HCT116 (cell line): Measurements from ENCODE around the gene GDAP1L1. TPM values are rescaled to one million over a fixed set of nuclear protein-coding genes. Genes with fewer than 3 reads are reported as not detected.

Experiments
- ATAC-seq: fragments of 200-7000 bp; cut with Tn5 transposase; 2 replicates; pipeline ENCODE4 v1.9.1; 2020; ENCODE audit warnings: mild to moderate bottlenecking, moderate library complexity
- BruUV-seq: library from RNA; stranded (reverse); fragments of 400-500 nt; replicated peaks from 2 replicates; lab custom pipeline; 2021; lab: Mats Ljungman, UMichigan
- CTCF ChIA-PET: fragments of 300-600 bp; sonication (Branson Sonifier 250); formaldehyde crosslinking; loops from one replicate; lab custom pipeline; 2021; ENCODE audit warnings: antibody characterized with exemption; lab: Charles Lee
- POLR2A ChIA-PET: fragments of 300-600, 350-600 bp; sonication (Branson Sonifier 250); formaldehyde crosslinking; loops from one replicate; lab custom pipeline; 2021; ENCODE audit warnings: antibody characterized with exemption; lab: Charles Lee
- RAD21 ChIA-PET, 2 experiments: fragments of 300-600 bp; sonication (Branson Sonifier 250); formaldehyde crosslinking; loops; one replicate each; lab custom pipeline; 2023; ENCODE audit warnings: low total read pairs in 2 of 2; ENCODE audit not compliant: uncharacterized antibody in 2 of 2, unreplicated experiment in 2 of 2, low non-redundant PET in 1 of 2; lab: Charles Lee
- DNase-seq: peaks from one replicate; pipeline ENCODE4 v3.0.0-alpha.2; 2010; ENCODE audit warnings: low read depth, low spot score
- H2AFZ ChIP-seq: fragments of 200-600 bp; shearing (Covaris generic), sonication (generic); 2 replicates; pipeline ENCODE4 v1.6.1; 2017; ENCODE audit warnings: low read depth, mixed run types, mixed read lengths, antibody characterized with exemption, low read length; ENCODE audit not compliant: poor library complexity, severe bottlenecking
- H3K27ac ChIP-seq: 2 replicates; pipeline ENCODE4 v1.5.1; 2012; ENCODE audit warnings: low read depth, low read length
- H3K27me3 ChIP-seq: fragments of 200-600 bp; sonication (generic); 2 replicates; pipeline ENCODE4 v1.6.1; 2016; ENCODE audit warnings: mixed run types, low read length, mixed read lengths; ENCODE audit not compliant: insufficient read depth
- H3K36me3 ChIP-seq, 2 experiments: fragments of 200-500 bp in 1 of 2; fragments of 200-600 bp in 1 of 2; sonication (Bioruptor generic) in 1 of 2; sonication (generic) in 1 of 2; 2 replicates each; pipeline versions ENCODE4 v1.5.1 to v1.6.1; 2014 to 2016; ENCODE audit warnings: low read length in 2 of 2, inconsistent platforms in 1 of 2, mixed read lengths in 1 of 2, mixed run types in 1 of 2; ENCODE audit not compliant: insufficient read depth in 2 of 2, control insufficient read depth in 1 of 2
- H3K4me1 ChIP-seq, 2 experiments: fragments of 200-600 bp in 1 of 2; sonication (generic) in 1 of 2; 2 replicates each; pipeline versions ENCODE4 v1.5.1 to v1.6.1; 2012 to 2017; ENCODE audit warnings: low read length in 2 of 2, inconsistent platforms in 1 of 2, mild to moderate bottlenecking in 1 of 2, mixed read lengths in 1 of 2, mixed run types in 1 of 2, moderate library complexity in 1 of 2; ENCODE audit not compliant: insufficient read depth in 2 of 2, control insufficient read depth in 1 of 2
- H3K4me2 ChIP-seq: fragments of 200-600 bp; sonication (generic); 2 replicates; pipeline ENCODE4 v1.6.1; 2017; ENCODE audit warnings: mixed run types, low read length, mixed read lengths
- H3K4me3 ChIP-seq, 2 experiments: fragments of 200-600 bp in 1 of 2; sonication (generic) in 1 of 2; replicated peaks in 1 of 2; 2 replicates each; pipeline ENCODE4 v1.5.1; 2011 to 2016; ENCODE audit warnings: low read length in 2 of 2, control low read depth in 1 of 2, low read depth in 1 of 2, mild to moderate bottlenecking in 1 of 2, mixed read lengths in 1 of 2, mixed run types in 1 of 2
- H3K79me2 ChIP-seq: fragments of 200-600 bp; sonication (generic); 2 replicates; pipeline ENCODE4 v1.6.1; 2017; ENCODE audit warnings: mild to moderate bottlenecking, mixed run types, low read length, moderate library complexity, mixed read lengths; ENCODE audit not compliant: insufficient read depth
- H3K9ac ChIP-seq: fragments of 200-600 bp; sonication (generic); 2 replicates; pipeline ENCODE4 v1.6.1; 2016; ENCODE audit warnings: low read length, mixed read lengths
- H3K9me2 ChIP-seq: fragments of 200-600 bp; sonication (generic), shearing (Covaris generic); 2 replicates; pipeline ENCODE4 v1.6.1; 2017; ENCODE audit warnings: mixed run types, mild to moderate bottlenecking, moderate library complexity; ENCODE audit not compliant: insufficient read depth
- H3K9me3 ChIP-seq, 2 experiments: fragments of 200-500 bp in 1 of 2; fragments of 200-600 bp in 1 of 2; sonication (Bioruptor generic) in 1 of 2; sonication (generic) in 1 of 2; 2 replicates each; pipeline ENCODE4 v1.6.1; 2014 to 2017; ENCODE audit warnings: low read length in 2 of 2, mixed read lengths in 2 of 2, inconsistent platforms in 1 of 2, low read depth in 1 of 2, mild to moderate bottlenecking in 1 of 2, mixed run types in 1 of 2, moderate library complexity in 1 of 2; ENCODE audit not compliant: control insufficient read depth in 1 of 2, insufficient read depth in 1 of 2
- H4K20me1 ChIP-seq: fragments of 200-600 bp; sonication (generic), shearing (Covaris generic); 2 replicates; pipeline ENCODE4 v1.6.1; 2017; ENCODE audit warnings: mixed run types, mild to moderate bottlenecking, moderate library complexity; ENCODE audit not compliant: insufficient read depth
- ATF3 ChIP-seq: IDR thresholded peaks from 2 replicates; pipeline ENCODE4 v1.6.1; 2012
- CBX3 ChIP-seq: IDR thresholded peaks from 2 replicates; pipeline ENCODE4 v1.6.1; 2012; ENCODE audit warnings: low read depth
- CTCF ChIP-seq, 3 experiments: fragments of 200-600 bp in 1 of 3; sonication (generic) in 1 of 3; IDR thresholded peaks in 2 of 3; conservative IDR thresholded peaks in 1 of 3; 2 replicates each; pipeline ENCODE4 v1.5.1; 2012 to 2017; ENCODE audit warnings: low read depth in 2 of 3, low read length in 2 of 3, antibody characterized with exemption in 1 of 3, borderline replicate concordance in 1 of 3, control low read depth in 1 of 3, mild to moderate bottlenecking in 1 of 3, mixed read lengths in 1 of 3, mixed run types in 1 of 3, moderate library complexity in 1 of 3; ENCODE audit not compliant: insufficient read depth in 1 of 3
- EGR1 ChIP-seq: IDR thresholded peaks from 2 replicates; pipeline ENCODE4 v1.6.1; 2012; ENCODE audit warnings: low read depth
- ELF1 ChIP-seq: IDR thresholded peaks from 2 replicates; pipeline ENCODE4 v1.6.1; 2012; ENCODE audit warnings: low read depth, borderline replicate concordance
- EZH2 ChIP-seq: fragments of 200-600 bp; sonication (generic); IDR thresholded peaks from 2 replicates; pipeline ENCODE4 v1.6.1; 2017; ENCODE audit warnings: antibody characterized with exemption, mixed run types
- EZH2phosphoT487 ChIP-seq: fragments of 200-600 bp; IDR thresholded peaks from 2 replicates; pipeline ENCODE4 v1.6.1; 2018; ENCODE audit warnings: antibody characterized with exemption, borderline replicate concordance
- FOSL1 ChIP-seq: IDR thresholded peaks from 2 replicates; pipeline ENCODE4 v1.6.1; 2012; ENCODE audit warnings: low read depth
- JUND ChIP-seq: IDR thresholded peaks from 2 replicates; pipeline ENCODE4 v1.6.1; 2012
- POLR2A ChIP-seq: IDR thresholded peaks from 2 replicates; pipeline ENCODE4 v1.7.0; 2011; ENCODE audit warnings: borderline replicate concordance; ENCODE audit not compliant: insufficient read depth, insufficient read length; ENCODE audit errors: extremely low read depth
- POLR2AphosphoS5 ChIP-seq: IDR thresholded peaks from 2 replicates; pipeline ENCODE4 v1.6.1; 2011; ENCODE audit warnings: mild to moderate bottlenecking, low read depth, low read length, moderate library complexity
- RAD21 ChIP-seq: IDR thresholded peaks from 2 replicates; pipeline ENCODE4 v1.6.1; 2012; ENCODE audit warnings: low read depth, mild to moderate bottlenecking
- SIN3A ChIP-seq: IDR thresholded peaks from 2 replicates; pipeline ENCODE4 v1.6.1; 2012; ENCODE audit warnings: low read depth
- SP1 ChIP-seq: IDR thresholded peaks from 2 replicates; pipeline ENCODE4 v1.6.1; 2012; ENCODE audit warnings: low read depth
- SRF ChIP-seq: IDR thresholded peaks from 2 replicates; pipeline ENCODE4 v1.6.1; 2012; ENCODE audit warnings: low read depth
- TCF7L2 ChIP-seq: IDR thresholded peaks from 2 replicates; pipeline ENCODE4 v1.7.0; 2011; ENCODE audit warnings: borderline replicate concordance, inconsistent platforms; ENCODE audit not compliant: insufficient read depth, insufficient read length; ENCODE audit errors: extremely low read depth
- YY1 ChIP-seq: IDR thresholded peaks from 2 replicates; pipeline ENCODE4 v1.6.1; 2011; ENCODE audit warnings: low read length, low read depth, moderate library complexity, mild to moderate bottlenecking; ENCODE audit not compliant: insufficient replicate concordance; ENCODE audit errors: extremely low read depth
- ZFX ChIP-seq: fragments of 450-650 bp; IDR thresholded peaks from 2 replicates; pipeline ENCODE4 v1.6.1; 2017
- intact Hi-C: fragments of 100-400 bp; cut with micrococcal nuclease; formaldehyde crosslinking; loops from 2 replicates; pipeline ENCODE4 v1.10.0; 2022
- total RNA-seq: library from RNA; stranded (reverse); gene quantifications from one replicate; pipeline ENCODE4 v1.2.1, GENCODE V29; 2021; ENCODE audit not compliant: unreplicated experiment
- TF ChIP-seq, protein P1 (sequence below): IDR thresholded peaks from 2 replicates; pipeline ENCODE4 v1.6.1; 2012
- TF ChIP-seq, protein P2 (sequence below): IDR thresholded peaks from 2 replicates; pipeline ENCODE4 v1.6.1; 2011; ENCODE audit warnings: mild to moderate bottlenecking, low read length, moderate library complexity; ENCODE audit not compliant: insufficient replicate concordance; ENCODE audit errors: extremely low read depth

Gene GDAP1L1
- total RNA-seq, 1 experiment from 2014 or later, result not detected

DNA sequence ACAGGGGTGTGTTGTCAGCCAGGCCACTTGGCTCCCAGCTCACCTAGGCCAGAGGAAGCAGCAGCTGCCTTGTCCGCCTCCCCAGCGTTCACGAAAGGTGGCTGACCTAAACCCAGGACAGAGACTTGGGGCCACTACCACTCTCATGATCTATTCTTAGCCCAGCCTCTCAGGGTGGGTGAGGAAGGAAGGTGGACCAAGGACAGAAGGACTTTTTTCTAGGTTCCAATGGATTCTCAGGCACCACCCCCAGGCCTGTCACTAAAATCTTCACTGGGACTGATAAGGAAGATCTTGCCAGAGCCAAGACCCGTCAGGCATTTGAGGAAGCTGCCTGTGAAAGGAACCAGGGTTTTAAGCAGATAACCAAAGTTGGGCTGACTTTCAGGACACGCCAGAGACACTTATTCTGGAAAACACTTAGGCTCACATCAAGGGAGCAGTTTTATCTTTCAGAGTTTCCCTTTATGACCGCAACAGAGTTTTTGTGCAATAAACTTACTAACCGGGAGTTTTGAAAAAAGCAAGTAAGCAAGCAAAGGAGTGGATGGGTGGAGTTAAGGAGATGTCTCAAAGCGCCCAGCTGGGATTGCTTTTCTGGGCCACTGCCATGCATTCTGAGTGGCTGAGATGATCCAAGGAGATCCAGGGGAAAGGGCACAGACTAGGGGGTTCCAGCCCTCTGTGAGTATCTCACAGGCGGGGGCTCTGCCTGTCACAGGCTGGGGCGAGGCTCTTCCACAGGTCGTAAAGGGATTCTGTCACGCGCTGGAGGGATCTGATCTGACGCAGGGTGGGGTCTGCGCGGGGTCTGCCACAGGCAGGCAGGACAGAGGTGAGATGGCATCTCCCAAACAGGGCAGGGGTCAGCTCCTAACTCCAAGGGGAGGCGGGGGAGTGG is 62.9 kb downstream of the GDAP1L1 start:
- Histone ChIP-seq H3K9ac (peak overlapping the region; percentile 76), H3K4me2 (peak overlapping the region; percentile 95), H3K27me3 (no peaks in the 10 kb centered on the region), H3K4me1 (peaks cover 8 to 13% of the 10 kb centered on the region in 2 experiments; a peak in 3 of 4 replicates), H4K20me1 (no peaks in the 10 kb centered on the region), H3K36me3 (no peaks in the 10 kb centered on the region), H3K9me2 (no peaks in the 10 kb centered on the region), H3K79me2 (peaks cover 14% of the 10 kb centered on the region; the same call in 1 of the 2 replicates), H2AFZ (no peak overlapping the region), H3K4me3 (peak overlapping the region; percentile 93 to 98), H3K9me3 (no peaks in the 10 kb centered on the region), H3K27ac (peak overlapping the region; percentile 54; the same call in 1 of the 2 replicates)
- DNase-seq (no peak), ATAC-seq (no peak)
- intact Hi-C loops, result loop anchor here (2.0 to 10.0 kb wide), 2 partner anchors 155 to 193 kb away; no protein-coding TSS in a partner anchor
- ChIA-PET POLR2A (no interaction called here), RAD21 (interaction anchor here (1.3 to 1.8 kb wide), 2 partner anchors 92 to 93 kb away, joined by 7 to 10 read pairs; no protein-coding TSS in a partner anchor), CTCF (interaction anchor here (0.9 to 3.5 kb wide), 5 partner anchors 11 to 94 kb away, joined by 4 to 61 read pairs (median 6); no protein-coding TSS in a partner anchor)
- BruUV-seq, result TSS peak; percentile 71
- TF ChIP-seq CTCF (IDR thresholded peaks at IDR 0.05 in 2 of 3, conservative IDR thresholded peaks at IDR 0.05 in 1 of 3; ENCODE audit: borderline replicate concordance in 1 of 3, insufficient read depth in 1 of 3, low read depth in 2 of 3, low read length in 2 of 3) (no peak), YY1 (no peak), POLR2A (no peak), EZH2phosphoT487 (no peak), RAD21 (no peak), ELF1 (no peak), ATF3 (no peak), EGR1 (no peak), FOSL1 (no peak), ZFX (no peak), TCF7L2 (no peak), JUND (no peak), POLR2AphosphoS5 (no peak), SRF (no peak), EZH2 (no peak), SIN3A (no peak), CBX3 (no peak), SP1 (no peak)
- TF ChIP-seq, protein P1, sequence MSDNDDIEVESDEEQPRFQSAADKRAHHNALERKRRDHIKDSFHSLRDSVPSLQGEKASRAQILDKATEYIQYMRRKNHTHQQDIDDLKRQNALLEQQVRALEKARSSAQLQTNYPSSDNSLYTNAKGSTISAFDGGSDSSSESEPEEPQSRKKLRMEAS, result no peak
- TF ChIP-seq, protein P2, sequence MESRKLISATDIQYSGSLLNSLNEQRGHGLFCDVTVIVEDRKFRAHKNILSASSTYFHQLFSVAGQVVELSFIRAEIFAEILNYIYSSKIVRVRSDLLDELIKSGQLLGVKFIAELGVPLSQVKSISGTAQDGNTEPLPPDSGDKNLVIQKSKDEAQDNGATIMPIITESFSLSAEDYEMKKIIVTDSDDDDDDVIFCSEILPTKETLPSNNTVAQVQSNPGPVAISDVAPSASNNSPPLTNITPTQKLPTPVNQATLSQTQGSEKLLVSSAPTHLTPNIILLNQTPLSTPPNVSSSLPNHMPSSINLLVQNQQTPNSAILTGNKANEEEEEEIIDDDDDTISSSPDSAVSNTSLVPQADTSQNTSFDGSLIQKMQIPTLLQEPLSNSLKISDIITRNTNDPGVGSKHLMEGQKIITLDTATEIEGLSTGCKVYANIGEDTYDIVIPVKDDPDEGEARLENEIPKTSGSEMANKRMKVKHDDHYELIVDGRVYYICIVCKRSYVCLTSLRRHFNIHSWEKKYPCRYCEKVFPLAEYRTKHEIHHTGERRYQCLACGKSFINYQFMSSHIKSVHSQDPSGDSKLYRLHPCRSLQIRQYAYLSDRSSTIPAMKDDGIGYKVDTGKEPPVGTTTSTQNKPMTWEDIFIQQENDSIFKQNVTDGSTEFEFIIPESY, result no peak
